SH-SY5Y (cell line): ENCODE results near the gene RELA.

Source experiments
- GATA2 ChIP-seq: IDR thresholded peaks from 2 replicates; pipeline ENCODE4 v1.6.1; 2011; ENCODE audit warnings: mild to moderate bottlenecking, low read depth, low read length
- GATA3 ChIP-seq: IDR thresholded peaks from 2 replicates; pipeline ENCODE4 v1.6.1; 2011; ENCODE audit warnings: low read depth, mild to moderate bottlenecking, low read length, moderate library complexity

DNA sequence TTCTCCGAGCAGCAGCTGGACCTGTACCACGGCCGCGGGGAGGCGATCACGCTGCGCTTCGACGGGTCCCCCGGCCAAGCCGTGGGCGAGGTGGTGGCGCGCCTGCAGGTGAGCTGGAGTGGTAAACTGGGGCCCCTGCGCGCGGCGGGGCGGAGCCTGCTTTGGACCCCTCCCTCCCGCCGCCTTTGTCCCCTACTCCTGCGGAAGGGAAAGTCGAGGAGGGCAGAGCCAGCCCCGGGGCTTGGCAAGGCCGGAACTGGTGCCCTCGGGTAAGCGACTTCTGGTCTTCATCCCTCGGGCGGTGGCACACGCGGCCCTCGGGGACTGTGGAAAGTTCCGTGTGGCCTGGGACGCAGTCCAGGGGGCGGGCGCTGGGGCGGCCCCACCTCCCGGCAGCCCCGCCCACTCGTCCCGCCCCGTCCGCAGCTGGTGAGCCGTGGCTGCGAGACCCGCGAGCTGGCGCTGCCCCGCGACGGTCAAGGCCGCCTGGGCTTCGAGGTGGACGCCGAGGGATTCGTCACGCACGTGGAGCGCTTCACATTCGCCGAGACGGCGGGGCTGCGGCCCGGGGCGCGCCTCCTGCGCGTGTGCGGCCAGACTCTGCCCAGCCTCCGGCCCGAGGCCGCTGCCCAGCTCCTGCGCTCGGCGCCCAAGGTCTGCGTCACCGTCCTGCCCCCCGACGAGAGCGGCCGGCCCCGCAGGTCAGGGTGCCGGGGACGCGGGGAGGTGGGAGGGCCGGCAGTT is 15.6 kb downstream of the RELA start:
- TF ChIP-seq GATA2 (no peak), GATA3 (no peak)
